Gastroesophageal sphincter (tissue), 3 donors: ENCODE results near the gene HACD2.

Source experiments
- CTCF ChIP-seq, 4 experiments: fragments of 200-600 bp in 2 of 4; fragments of 450-650 bp in 2 of 4; sonication (generic) in 1 of 4; IDR thresholded peaks; one replicate each; pipeline ENCODE4 v1.5.1; 2017 to 2019; ENCODE audit warnings: antibody characterized with exemption in 4 of 4, mild to moderate bottlenecking in 2 of 4, moderate library complexity in 2 of 4
- POLR2A ChIP-seq, 2 donors: fragments of 450-650 bp; IDR thresholded peaks; one replicate each; pipeline ENCODE4 v1.6.1; 2017; ENCODE audit warnings: antibody characterized with exemption in 2 of 2, mild to moderate bottlenecking in 2 of 2, moderate library complexity in 1 of 2
- POLR2AphosphoS5 ChIP-seq: sonication (generic); formaldehyde crosslinking; IDR thresholded peaks from one replicate; pipeline ENCODE4 v1.6.1; 2017; ENCODE audit warnings: antibody characterized with exemption

DNA sequence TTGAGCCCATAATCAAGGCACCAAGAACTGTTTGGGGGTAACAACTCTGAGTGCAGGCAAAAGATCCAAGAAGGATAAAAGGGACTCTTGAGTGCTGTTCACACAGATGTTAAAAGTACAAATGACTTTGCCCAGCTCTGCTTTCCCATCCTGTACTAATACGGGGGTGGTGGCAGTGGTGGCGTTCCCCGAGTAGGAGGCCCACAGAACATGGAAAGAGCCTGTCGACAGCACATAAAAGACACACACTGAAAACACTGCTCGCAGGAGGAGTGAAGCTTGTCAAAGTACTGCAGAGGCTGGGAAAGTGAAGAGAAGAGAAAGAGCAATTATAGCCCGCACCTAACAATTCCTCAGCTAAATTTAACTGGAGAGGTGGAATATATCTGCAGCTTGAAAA is 40.9 kb downstream of the HACD2 start:
- TF ChIP-seq POLR2AphosphoS5 (no peak), CTCF (IDR thresholded peaks at IDR 0.05) (no peak), POLR2A (IDR thresholded peaks at IDR 0.05) (no peak)
